GM03348 (cell line): ENCODE results near the gene SLC20A1.
"Not testable (repeated sequence)": the region's sequence is repeated elsewhere in the genome, so short reads cannot be mapped to it uniquely, and the experiment has no call there.

ENCODE experiments used
- DNase-seq: peaks from one replicate; pipeline ENCODE4 v3.0.0; 2012; ENCODE audit warnings: low spot score

The SLC20A1 gene

GRCh38 chr2:112646102-112646719 is 472 bp downstream of the SLC20A1 start:
- peak; percentile 71 for DNase-seq

GRCh38 chr2:112646791-112647689 is 1.3 kb downstream of the SLC20A1 start:
- DNase-seq, result no peak

- DNase-seq, result no peak
Observed at GRCh38 chr2:112648081-112648480, 2.3 kb downstream of the SLC20A1 start.

- no peak for DNase-seq
Observed at GRCh38 chr2:112656679-112657078, 10.9 kb downstream of the SLC20A1 start.

- DNase-seq, result no peak
Observed at GRCh38 chr2:112658301-112658700, 12.6 kb downstream of the SLC20A1 start.

- DNase-seq, result no peak
Observed at GRCh38 chr2:112658839-112659667, 13.3 kb downstream of the SLC20A1 start.

GRCh38 chr2:112660138-112660537 is 14.4 kb downstream of the SLC20A1 start:
- DNase-seq, result no peak

- DNase-seq, result no peak
Observed at GRCh38 chr2:112661656-112662305, 16.0 kb downstream of the SLC20A1 start.

- no peak for DNase-seq
Observed at GRCh38 chr2:112662704-112663103, 17.0 kb downstream of the SLC20A1 start.

- no peak for DNase-seq
Observed at GRCh38 chr2:112664689-112665088, 18.9 kb downstream of the SLC20A1 start.

- no peak for DNase-seq
Observed at GRCh38 chr2:112665113-112665780, 19.5 kb downstream of the SLC20A1 start.

- no peak for DNase-seq
Observed at GRCh38 chr2:112666761-112667122, 21.0 kb downstream of the SLC20A1 start.

- DNase-seq, result not testable (repeated sequence)
Observed at GRCh38 chr2:112667540-112667939, 21.8 kb downstream of the SLC20A1 start.

- DNase-seq, result no peak
Observed at GRCh38 chr2:112669667-112670066, 23.9 kb downstream of the SLC20A1 start.

GRCh38 chr2:112670252-112671022 is 24.7 kb downstream of the SLC20A1 start:
- no peak for DNase-seq

- no peak for DNase-seq
Observed at GRCh38 chr2:112671801-112672200, 26.1 kb downstream of the SLC20A1 start.

GRCh38 chr2:112673008-112673407 is 27.3 kb downstream of the SLC20A1 start:
- DNase-seq, result no peak

GRCh38 chr2:112674229-112674628 is 28.5 kb downstream of the SLC20A1 start:
- DNase-seq, result no peak

GRCh38 chr2:112679484-112679883 is 33.7 kb downstream of the SLC20A1 start:
- peak; percentile 70 for DNase-seq

- DNase-seq, result peak; percentile 51
Observed at GRCh38 chr2:112680666-112681101, 34.9 kb downstream of the SLC20A1 start.

- DNase-seq, result no peak
Observed at GRCh38 chr2:112682101-112682500, 36.4 kb downstream of the SLC20A1 start.
